T follicular helper cell (primary cell): ENCODE data around the gene MEPE.
"Not testable (repeated sequence)": the region's sequence is repeated elsewhere in the genome, so short reads cannot be mapped to it uniquely, and the experiment has no call there.

Experiments
- DNase-seq: peaks from one replicate; pipeline ENCODE4 v3.0.0-alpha.2; 2020; ENCODE audit warnings: low read depth

The MEPE gene

DNA sequence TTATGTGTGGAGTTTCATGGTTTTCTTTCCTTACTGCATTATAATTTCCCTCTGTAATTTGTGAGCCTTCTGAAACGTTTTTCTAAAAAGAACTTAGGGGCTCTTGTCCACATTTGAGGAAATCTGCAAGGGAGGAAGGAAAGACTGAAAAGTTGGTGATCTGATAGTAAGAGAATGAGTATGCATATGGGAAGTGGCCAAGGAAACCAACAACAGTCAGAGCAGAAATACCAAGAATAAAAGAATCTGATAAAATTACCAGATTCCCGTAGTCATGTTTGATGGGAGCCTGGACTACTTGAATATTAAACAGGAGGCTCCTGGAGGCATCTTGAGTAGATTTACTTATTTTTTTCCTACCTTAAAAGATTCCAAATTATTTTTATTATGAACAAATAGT lies 50.1 kb downstream of the MEPE start:
- DNase-seq, result no peak

DNA sequence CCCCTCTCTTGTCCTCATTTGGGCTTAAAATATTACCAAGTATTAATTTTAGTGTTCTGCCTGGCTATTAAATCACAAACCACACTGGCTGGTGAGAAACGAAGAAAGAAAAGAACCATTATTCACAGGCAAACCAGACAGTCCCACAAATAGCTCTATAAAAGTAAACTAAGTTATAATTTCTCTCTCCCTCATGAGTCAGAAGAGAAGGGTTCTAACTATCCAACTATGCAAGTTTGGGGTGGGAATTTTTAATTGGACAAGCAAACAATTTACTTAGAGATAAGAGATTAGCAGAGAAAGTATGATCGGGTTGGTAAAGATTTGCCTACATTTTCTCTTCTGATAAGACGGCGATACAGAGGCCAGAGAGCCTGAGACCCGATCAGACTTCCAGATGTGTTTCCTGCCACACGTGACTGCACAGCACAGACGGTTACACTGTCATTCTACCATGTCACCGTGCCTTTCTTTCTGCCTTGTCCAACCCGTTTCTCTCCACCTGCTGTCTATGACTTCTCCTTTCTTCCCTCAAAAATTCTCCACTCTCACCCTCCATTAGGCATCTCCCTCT lies 52.3 kb downstream of the MEPE start:
- no peak for DNase-seq

DNA sequence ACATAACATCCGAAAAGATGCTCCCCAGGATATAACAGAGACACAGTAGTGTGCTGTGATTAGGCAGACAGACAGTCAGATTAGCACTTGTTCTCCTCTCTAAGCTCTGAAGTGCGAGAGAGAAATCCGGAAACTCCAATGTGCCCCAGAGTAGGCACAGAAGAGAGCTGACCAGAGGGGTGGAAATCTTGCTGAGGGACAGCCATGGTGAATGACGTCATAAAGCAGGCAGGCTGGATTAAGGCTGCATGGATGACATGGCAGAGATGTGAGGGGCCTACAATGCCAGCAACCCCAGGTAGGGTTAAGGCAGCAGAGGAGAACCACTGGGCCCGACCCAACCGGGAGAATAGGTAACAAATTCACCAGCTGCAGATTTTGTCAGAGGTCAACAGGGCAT lies 53.3 kb downstream of the MEPE start:
- no peak for DNase-seq

DNA sequence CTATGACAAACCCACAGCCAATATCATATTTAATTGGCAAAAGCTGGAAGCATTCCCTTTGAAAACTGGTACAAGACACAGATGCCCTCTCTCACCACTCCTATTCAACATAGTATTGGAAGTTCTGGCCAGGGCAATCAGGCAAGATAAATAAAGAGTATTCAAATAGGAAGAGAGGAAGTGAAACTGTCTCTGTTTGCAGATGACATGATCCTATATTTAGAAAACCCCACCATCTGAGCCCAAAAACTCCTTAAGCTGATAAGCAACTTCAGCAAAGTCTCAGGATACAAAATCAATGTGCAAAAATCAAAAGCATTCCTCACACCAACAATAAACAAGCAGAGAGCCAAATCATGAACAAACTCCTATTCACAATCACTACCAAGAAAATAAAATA lies 58.0 kb downstream of the MEPE start:
- not testable (repeated sequence) for DNase-seq

DNA sequence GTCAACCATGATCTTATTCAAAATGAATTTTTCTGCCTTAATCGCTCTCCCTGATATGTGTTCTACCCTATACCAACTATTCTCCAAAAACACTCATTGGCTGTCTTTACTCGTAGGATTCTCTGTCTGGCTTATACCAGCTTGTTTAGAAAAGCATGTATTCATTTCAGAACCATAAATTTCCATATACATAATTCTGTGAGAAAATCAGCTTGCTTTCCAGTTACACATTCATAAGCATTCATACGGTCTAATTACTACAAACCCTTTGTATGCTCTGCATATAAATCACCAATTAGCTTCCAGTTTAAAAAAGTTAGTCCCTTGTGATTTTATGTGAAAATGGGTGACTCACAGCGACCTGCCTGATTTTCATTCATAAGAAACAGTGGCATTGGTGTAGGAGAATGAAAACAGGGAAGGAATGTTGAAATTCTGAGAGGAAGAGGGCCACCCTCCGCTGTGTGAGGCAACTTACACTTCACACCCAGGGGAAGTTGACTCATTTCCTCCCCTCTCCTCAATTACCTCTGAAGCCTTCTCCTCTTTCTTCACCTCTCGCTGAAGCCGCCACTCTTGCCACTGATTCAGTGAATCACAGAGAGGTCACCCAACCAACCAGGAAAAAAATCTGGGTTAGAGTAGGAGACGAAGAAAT lies 63.3 kb downstream of the MEPE start:
- no peak for DNase-seq
